Measurements from ENCODE around the gene ZNF358. TPM values are rescaled to one million over a fixed set of nuclear protein-coding genes. Genes with fewer than 3 reads are reported as not detected.

Gene ZNF358
- total RNA-seq, 1 donor from 2014 or later = 24.2 TPM

GRCh38 chr19:7559102-7559501, 43.2 kb downstream of the ZNF358 start:
- no peak for DNase-seq

GRCh38 chr19:7560255-7560654, 44.4 kb downstream of the ZNF358 start:
- no peak for DNase-seq

GRCh38 chr19:7561325-7561724, 45.4 kb downstream of the ZNF358 start:
- no peak for DNase-seq

- DNase-seq = peak; percentile 28
Observed at GRCh38 chr19:7562646-7563393, 46.9 kb downstream of the ZNF358 start.

- no peak for DNase-seq
Observed at GRCh38 chr19:7564866-7565265, 49.0 kb downstream of the ZNF358 start.

- DNase-seq = no peak
Observed at GRCh38 chr19:7565332-7565731, 49.4 kb downstream of the ZNF358 start.

Small RNAs within 50 kb of the gene (small RNA-seq; reads per million reads assigned to genes)
- gene AC008878.2 (ENCODE audit: low replicate concordance) = not detected

Other genes starting within 250 kb of the ZNF358 start
- gene INSR, start 221.7 kb upstream of the ZNF358 start, total RNA-seq = 54.2 TPM
- 23.6 TPM for gene ARHGEF18, start 167.2 kb upstream of the ZNF358 start, total RNA-seq
- 6.1 TPM for gene PEX11G, start 27.1 kb upstream of the ZNF358 start, total RNA-seq
- gene MCOLN1, start 6.5 kb downstream of the ZNF358 start, total RNA-seq = 4.2 TPM
- gene PNPLA6, start 19.6 kb downstream of the ZNF358 start, total RNA-seq = 43.5 TPM
- 7.0 TPM for gene CAMSAP3, start 79.8 kb downstream of the ZNF358 start, total RNA-seq
- 32.7 TPM for gene XAB2, start 113.4 kb downstream of the ZNF358 start, total RNA-seq
- gene PET100, start 113.7 kb downstream of the ZNF358 start, total RNA-seq = 20.4 TPM
- gene PCP2, start 117.6 kb downstream of the ZNF358 start, total RNA-seq = not detected
- gene STXBP2, start 121.0 kb downstream of the ZNF358 start, total RNA-seq = 19.1 TPM
- gene RETN, start 152.9 kb downstream of the ZNF358 start, total RNA-seq = 1.5 TPM
- not detected for gene MCEMP1, start 161.0 kb downstream of the ZNF358 start, total RNA-seq
- 26.7 TPM for gene TRAPPC5, start 164.7 kb downstream of the ZNF358 start, total RNA-seq
- gene FCER2, start 186.0 kb downstream of the ZNF358 start, total RNA-seq = not detected
- gene CLEC4G, start 216.0 kb downstream of the ZNF358 start, total RNA-seq = not detected
- 2.7 TPM for gene CD209, start 231.4 kb downstream of the ZNF358 start, total RNA-seq
- not detected for gene CLEC4M, start 247.1 kb downstream of the ZNF358 start, total RNA-seq